Eye (tissue), 1 donor: ENCODE measurements around the gene CIRBP.

Experiments
- DNase-seq: peaks from one replicate; pipeline ENCODE4 v3.0.0-alpha.2; 2015

The CIRBP gene

DNA sequence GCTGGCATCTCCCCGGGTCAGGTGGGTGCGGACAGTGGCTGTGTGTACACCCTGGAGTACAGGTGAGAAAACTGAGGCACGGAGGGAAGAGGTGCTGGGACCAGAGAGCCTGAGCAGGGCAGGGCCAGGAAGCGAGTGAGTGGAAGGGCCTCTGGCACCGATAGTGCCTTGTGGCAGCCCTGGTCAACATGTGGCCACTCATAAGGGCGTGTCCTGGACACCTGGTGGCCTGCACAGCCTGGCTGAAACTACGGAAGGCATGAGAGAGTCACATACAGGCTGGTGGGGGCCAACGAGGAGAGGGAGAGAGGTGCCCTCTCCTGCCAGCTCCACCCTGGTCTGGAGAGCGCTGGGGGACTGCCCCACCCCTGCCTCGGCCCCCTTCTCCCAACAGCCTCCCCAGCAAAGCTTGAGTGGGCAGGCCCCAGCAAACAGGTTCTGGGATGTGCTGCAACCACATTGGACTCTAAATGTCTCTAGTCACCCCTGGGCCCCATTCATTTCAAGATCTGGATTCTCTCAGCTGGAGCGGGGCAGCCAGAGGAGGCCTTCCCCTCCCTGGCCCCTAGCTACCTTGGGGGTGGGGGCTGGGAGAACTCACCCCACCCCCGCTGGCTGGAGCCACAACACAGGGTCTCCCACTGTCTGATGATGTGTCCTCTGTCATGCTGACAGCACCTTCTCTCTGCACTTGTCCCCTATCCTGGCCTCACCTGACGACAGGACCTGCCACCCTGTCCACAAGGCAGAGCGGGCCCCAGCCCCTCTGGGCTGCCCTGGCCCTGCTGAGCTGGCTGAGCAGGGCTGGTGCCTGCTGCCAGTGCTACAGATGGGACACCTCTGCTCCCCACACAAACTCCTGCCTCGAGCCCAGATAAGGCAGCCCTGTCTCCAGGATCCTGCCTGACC is 37.1 kb upstream of the CIRBP start:
- DNase-seq, result no peak

DNA sequence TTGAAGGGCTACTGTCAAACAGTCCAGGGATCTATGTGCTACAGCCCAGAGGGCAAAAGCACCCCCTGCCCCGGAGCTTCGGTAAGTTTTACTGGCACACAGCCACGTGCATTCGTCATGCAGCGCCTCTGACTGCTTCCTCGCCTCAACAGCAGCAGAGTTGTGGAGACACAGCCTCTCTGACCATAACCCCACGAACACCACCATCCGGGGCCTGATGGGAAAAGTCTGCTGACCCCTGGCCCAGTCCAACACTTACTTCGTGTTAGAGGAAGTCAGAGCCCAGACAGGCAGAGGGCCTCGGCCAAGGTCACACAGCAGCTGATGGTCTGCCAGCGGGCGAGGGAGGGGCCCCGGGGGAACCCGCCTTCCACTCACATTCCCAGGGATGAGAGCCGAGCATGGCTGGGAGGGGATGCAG is 36.5 kb upstream of the CIRBP start:
- DNase-seq, result no peak

- DNase-seq, result no peak
Observed at GRCh38 chr19:1233115-1233667, 35.9 kb upstream of the CIRBP start.

DNA sequence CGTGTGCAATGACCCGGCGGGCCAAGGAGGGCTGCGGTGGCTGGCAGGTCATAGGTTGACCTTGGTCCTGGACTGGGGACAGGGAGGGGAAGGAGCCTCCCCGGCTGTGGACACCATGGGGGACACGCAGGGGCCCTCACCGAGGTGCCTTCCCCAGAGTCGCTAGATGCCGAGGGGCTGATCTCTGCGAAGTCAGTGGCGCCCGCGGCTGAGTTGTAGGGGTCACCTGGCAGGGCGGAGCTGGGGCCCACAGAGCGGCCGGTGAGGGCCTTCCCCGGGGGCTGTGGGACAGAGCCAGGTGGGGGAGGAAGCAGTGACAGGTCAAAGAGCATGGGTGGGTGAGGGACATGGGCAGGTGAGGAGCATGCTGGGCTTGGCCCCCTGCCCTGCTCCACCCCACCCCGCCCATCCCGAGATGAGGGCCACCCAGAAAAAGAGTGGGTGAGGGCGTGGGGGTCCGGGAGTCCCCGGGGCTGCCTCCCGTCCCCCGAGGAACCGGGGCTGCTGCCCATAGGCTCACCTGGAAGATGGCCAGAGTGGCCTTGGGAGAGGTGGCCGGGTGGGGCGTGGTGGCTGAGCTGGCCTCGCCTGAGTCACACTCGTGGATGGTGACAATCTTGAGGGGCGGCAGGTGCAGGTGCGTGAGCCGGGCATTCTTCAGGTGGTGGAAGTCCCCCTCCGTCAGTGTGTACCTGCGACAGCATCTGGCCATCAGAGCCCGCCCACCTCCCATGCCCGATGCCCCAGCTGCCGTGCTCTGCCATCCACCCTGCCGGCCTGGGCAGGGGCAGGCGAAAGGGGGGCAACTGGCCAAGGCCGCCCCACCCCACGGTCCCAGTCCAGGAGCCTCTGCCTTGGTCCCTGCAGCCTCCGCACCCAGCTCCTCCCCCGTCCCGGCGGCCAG is 34.8 kb upstream of the CIRBP start:
- DNase-seq, result no peak

- DNase-seq, result no peak
Observed at GRCh38 chr19:1234955-1235380, 34.2 kb upstream of the CIRBP start.

DNA sequence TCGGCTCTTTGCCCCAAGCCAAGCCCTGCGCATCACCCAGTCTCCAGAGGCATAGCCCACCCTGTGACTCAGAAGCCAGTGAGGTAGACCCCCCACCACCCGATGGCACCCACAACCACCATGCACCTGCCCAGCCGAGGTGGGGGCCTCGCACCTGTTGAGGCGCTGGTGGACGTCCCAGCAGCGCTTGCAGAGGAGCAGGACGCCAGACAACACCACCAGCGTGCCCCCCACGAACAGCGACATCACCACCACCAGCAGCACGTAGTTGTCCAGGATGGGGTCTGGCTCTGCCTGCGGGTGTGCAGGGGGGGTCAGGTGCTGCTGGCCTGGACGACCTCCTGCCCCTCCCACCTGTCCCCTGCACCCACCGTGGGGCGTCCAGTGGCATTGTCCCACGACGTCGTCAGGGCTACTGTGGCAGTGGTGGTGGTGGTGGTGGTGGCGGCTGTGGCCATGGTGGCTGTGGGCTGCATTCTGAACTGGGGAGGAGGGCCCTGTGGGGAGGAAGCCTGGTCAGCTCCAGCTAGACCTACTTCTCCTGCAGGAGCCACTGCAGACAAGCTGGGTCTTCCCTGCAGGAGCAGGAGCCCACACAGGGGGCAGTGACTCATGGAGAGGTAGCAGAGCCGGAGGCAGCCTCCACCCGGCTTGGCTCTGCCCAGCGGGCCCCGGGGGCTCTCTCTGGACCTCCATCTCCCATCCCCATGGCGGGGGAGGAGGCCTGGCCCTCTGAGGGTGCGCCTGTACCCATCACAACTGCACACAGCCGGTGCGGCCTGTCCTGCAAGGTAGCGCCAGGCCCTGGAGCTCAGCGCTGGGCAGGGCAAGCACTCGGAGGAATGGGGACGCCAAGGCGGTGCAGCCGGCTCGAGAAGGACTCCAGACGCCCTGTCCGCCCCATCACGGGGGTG is 33.2 kb upstream of the CIRBP start:
- DNase-seq, result peak; percentile 59

- peak; percentile 70 for DNase-seq
Observed at GRCh38 chr19:1236576-1236975, 32.6 kb upstream of the CIRBP start.

GRCh38 chr19:1237027-1237659 is 32.0 kb upstream of the CIRBP start:
- peak; percentile 71 for DNase-seq

DNA sequence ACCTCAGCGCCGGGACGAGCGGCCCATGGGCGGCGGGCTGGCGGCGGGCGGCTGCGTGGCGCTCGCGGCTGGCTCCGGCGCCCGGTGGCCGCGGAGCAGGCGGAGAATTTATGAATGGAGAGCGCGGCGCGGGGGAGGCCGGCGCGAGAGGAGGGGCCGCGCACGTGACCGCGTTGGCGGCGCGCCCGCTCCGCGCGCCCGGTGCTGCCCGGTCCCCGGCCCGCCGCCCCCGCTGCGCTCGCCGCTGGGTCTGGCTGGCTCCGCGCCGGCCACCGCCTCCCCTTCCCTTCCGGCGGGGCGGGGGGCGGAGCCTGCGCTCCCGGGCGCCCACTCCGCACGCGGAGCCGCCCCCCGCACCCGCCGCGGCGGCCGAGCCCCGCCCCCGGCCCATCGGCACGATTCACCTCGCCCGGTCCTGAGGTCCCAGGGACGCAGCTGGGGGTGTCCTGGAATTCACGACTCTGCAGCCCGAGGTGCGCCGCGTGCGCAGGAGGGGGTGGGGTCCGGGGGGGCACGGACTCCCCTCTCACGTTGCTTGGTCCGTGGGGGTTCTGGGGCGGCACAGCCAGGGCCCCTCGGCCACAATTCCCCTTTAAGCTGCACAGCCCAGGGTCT is 31.3 kb upstream of the CIRBP start, which contains the start of gene CBARP:
TSS of gene CBARP (minus strand) at position 252 of the 615 bp plus-strand sequence. CDS start 1,905 bp downstream, outside the sequence.
- DNase-seq, result peak; percentile 73

GRCh38 chr19:1238369-1239303 is 30.5 kb upstream of the CIRBP start:
- peak; percentile 36 for DNase-seq

GRCh38 chr19:1239420-1239795 is 29.7 kb upstream of the CIRBP start:
- no peak for DNase-seq

DNA sequence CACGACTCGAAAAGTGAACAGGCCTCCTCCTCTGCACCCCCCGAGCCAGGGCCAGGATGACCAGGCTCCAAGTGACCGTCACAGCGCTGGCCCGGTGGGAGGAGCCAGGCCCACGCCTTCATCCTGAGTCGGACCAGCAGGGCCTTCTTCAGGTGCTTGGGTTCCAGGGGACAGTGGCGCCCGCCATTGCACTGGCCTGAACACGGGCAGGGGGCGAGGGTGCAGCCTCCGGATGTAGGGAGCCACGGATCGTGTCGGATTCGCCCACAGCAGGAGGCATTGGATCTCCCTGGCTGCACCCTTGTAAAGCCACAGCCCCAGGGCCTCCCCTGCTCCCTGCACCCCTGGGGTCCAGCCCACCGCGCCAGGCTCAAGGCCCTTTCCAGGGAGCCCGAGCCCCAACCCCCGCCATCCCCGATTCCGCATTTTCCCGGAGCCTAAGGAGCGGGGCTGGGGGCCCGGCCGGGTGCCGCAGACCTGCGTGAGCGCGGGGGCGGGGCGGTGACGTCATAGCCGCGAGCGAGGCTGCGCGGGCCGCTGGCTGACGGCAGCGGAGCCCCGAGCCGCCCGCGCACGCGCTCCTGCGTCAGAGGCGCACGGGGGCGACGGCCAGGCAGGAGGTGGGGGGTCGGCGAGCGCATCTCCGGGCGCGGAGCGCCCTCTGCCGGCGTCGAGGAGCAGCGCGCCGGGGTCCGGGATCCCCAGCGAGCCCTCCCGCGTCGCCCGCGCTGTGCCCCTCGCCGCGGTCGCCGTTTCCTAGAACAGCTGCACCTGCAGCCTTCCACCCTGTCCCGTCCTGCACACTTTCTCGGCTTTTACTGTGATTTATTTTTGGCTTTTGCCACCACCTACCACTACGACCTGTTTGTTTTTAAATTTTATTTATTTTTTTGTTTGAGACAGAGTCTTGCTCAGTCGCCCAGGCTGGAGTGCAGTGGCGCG is 29.1 kb upstream of the CIRBP start:
- DNase-seq, result peak; percentile 95

DNA sequence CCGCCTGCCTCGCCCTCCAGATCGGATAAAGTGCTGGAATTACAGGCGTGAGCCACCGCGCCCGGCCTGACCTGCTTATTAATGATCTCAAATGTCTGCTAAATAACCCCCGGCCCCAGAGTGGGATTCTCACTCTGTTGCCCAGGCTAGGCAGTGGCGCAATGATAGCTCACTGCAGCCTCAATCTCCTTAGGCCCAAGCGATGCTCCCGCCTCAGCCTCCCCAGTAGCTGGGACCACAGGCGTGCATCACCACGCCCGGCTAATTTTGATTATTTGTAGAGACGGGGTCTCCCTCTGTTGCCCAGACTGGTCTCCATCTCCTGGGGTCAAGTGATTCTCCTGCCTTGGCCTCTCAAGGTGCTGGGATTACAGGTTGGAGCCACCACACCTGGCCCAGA is 28.2 kb upstream of the CIRBP start:
- peak; percentile 37 for DNase-seq

- DNase-seq, result peak; percentile 96
Observed at GRCh38 chr19:1241417-1242095, 27.6 kb upstream of the CIRBP start, which contains the start of gene ATP5F1D. Gene ATP5F1D (plus strand): TSS chr19:1241751. CDS start chr19:1241851, 100 bp downstream.

DNA sequence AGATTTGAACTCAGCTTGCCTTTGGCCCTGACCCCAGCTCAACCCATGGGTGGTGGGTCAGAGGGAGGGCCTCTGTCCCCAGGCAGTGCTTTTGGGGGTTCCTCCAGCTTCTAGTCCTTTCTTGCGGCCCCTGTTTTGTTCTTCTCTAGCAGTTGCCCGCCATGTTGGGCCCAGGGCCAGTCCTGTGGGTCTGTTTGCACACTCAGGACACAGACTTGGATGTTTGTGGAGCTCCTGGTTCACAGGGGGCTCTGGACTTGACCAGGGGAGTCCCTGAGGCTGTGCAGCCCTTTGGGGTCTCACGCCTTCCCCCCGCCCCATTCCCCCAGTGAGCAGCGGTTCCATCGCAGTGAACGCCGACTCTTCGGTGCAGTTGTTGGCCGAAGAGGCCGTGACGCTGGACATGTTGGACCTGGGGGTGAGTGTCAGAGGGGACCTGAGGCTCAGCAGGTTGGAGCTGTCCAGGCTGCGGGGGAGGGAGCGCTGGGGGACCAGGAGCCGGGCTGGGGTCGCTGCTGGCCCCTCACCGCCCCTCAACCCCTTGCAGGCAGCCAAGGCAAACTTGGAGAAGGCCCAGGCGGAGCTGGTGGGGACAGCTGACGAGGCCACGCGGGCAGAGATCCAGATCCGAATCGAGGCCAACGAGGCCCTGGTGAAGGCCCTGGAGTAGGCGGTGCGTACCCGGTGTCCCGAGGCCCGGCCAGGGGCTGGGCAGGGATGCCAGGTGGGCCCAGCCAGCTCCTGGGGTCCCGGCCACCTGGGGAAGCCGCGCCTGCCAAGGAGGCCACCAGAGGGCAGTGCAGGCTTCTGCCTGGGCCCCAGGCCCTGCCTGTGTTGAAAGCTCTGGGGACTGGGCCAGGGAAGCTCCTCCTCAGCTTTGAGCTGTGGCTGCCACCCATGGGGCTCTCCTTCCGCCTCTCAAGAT is 25.1 kb upstream of the CIRBP start:
- peak; percentile 92 for DNase-seq

DNA sequence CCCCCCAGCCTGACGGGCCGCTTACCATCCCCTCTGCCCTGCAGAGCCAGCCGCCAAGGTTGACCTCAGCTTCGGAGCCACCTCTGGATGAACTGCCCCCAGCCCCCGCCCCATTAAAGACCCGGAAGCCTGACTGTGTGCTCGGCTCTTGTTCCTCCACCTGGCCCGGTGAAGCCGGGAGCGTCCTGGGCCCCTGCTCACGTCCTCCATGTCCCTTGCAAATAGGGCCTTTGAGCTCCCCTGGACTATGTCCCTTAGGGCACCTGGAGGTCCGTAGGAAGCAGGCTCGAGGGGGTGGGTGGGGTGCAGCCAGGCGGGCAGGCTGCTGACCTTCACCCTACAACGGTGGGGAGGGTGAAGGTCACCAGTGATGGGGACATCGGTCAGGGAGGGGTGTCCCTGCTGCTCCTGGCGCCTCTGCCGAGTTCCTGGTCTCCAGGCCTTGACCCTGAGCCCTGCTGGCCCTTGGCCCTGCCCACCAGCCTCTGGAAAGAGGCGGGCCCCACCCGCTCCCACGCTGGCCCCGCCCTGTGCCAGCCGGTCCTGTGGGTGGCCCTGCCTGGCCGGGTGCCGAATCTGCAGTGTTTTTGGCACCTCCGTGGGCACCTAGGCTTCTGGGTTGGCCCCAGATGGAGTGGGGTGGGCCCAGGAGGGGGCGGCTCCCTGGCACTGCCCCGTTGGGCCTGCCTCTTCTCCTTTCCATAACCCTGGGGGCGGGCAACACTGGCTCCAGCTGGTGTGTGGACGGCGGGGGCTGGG is 24.3 kb upstream of the CIRBP start:
- DNase-seq, result peak; percentile 6
